PC-9 (cell line): ENCODE results near the gene PTTG1IP. TPM values are rescaled to one million over a fixed set of nuclear protein-coding genes. Genes with fewer than 3 reads are reported as not detected.

Source experiments
- BruUV-seq: library from RNA; stranded (reverse); fragments of 400-500 nt; replicated peaks from 2 replicates; lab custom pipeline; 2021; lab: Mats Ljungman, UMichigan
- CTCF ChIA-PET: fragments of 300-600 bp; sonication (Branson Sonifier 250); formaldehyde crosslinking; loops from one replicate; lab custom pipeline; 2022; ENCODE audit warnings: antibody characterized with exemption; lab: Charles Lee
- POLR2A ChIA-PET: fragments of 300-600 bp; sonication (Branson Sonifier 250); formaldehyde crosslinking; loops from one replicate; lab custom pipeline; 2022; ENCODE audit warnings: antibody characterized with exemption; ENCODE audit not compliant: unreplicated experiment; lab: Charles Lee
- DNase-seq, 2 experiments: peaks; one replicate each; pipeline versions ENCODE4 v3.0.0 to v3.0.0-alpha.2; 2015 to 2022; ENCODE audit warnings: mixed read lengths in 1 of 2
- H2AFZ ChIP-seq: fragments of 200-600 bp; sonication (generic); 2 replicates; pipeline ENCODE4 v1.8.1; 2017; ENCODE audit warnings: antibody characterized with exemption
- H3F3A ChIP-seq: fragments of 200-600 bp; sonication (generic); 2 replicates; pipeline ENCODE4 v1.8.1; 2017; ENCODE audit warnings: antibody characterized with exemption, mild to moderate bottlenecking, low read depth; ENCODE audit not compliant: insufficient read depth
- H3K27ac ChIP-seq: fragments of 200-600 bp; sonication (generic); 2 replicates; pipeline ENCODE4 v1.6.1; 2016; ENCODE audit warnings: mixed run types
- H3K27me3 ChIP-seq: fragments of 200-600 bp; sonication (generic); 2 replicates; pipeline ENCODE4 v1.6.1; 2016; ENCODE audit warnings: low read depth, mixed run types; ENCODE audit not compliant: insufficient read depth
- H3K36me3 ChIP-seq: fragments of 200-600 bp; sonication (generic); 2 replicates; pipeline ENCODE4 v1.6.1; 2016; ENCODE audit warnings: low read depth, mixed run types
- H3K4me1 ChIP-seq: fragments of 200-600 bp; sonication (generic); replicated peaks from 2 replicates; pipeline ENCODE4 v1.6.1; 2016; ENCODE audit warnings: mixed run types; ENCODE audit not compliant: insufficient read depth
- H3K4me2 ChIP-seq: fragments of 200-600 bp; sonication (generic); 2 replicates; pipeline ENCODE4 v1.6.1; 2017; ENCODE audit warnings: mixed run types
- H3K4me3 ChIP-seq: fragments of 200-600 bp; sonication (generic); 2 replicates; pipeline ENCODE4 v1.6.1; 2016; ENCODE audit warnings: mixed run types
- H3K79me2 ChIP-seq: fragments of 200-600 bp; sonication (generic); 2 replicates; pipeline ENCODE4 v1.6.1; 2017; ENCODE audit warnings: low read depth, mixed run types
- H3K9me2 ChIP-seq: fragments of 200-600 bp; sonication (generic); 2 replicates; pipeline ENCODE4 v1.8.1; 2017; ENCODE audit warnings: mild to moderate bottlenecking; ENCODE audit not compliant: insufficient read depth
- H3K9me3 ChIP-seq: fragments of 200-600 bp; sonication (generic); 2 replicates; pipeline ENCODE4 v1.8.1; 2016; ENCODE audit warnings: low read depth; ENCODE audit not compliant: insufficient read depth
- H4K20me1 ChIP-seq: fragments of 200-600 bp; sonication (generic); 2 replicates; pipeline ENCODE4 v1.8.1; 2017; ENCODE audit not compliant: insufficient read depth
- CTCF ChIP-seq: fragments of 200-600 bp; sonication (generic); conservative IDR thresholded peaks from 2 replicates; pipeline ENCODE4 v1.6.1; 2017; ENCODE audit warnings: mixed run types, antibody characterized with exemption, mild to moderate bottlenecking, moderate library complexity
- EZH2 ChIP-seq: fragments of 200-600 bp; sonication (generic); IDR thresholded peaks from 2 replicates; pipeline ENCODE4 v1.8.0; 2017; ENCODE audit warnings: antibody characterized with exemption, low read depth
- intact Hi-C: fragments of 100-400 bp; cut with micrococcal nuclease; formaldehyde crosslinking; loops from one replicate; pipeline ENCODE4 v1.10.0; 2022; ENCODE audit not compliant: unreplicated experiment
- total RNA-seq: library from RNA; stranded (reverse); gene quantifications from 2 replicates; pipeline ENCODE4 v1.2.3, GENCODE V29; 2021

PTTG1IP gene
- total RNA-seq, 1 experiment from 2014 or later: 174 TPM

GRCh38 chr21:44831227-44831860 lies 42.1 kb downstream of the PTTG1IP start:
- Histone ChIP-seq H3K36me3 (no peaks in the 10 kb centered on the region), H3K4me2 (no peak overlapping the region), H4K20me1 (no peaks in the 10 kb centered on the region), H3K9me2 (no peaks in the 10 kb centered on the region), H2AFZ (no peak overlapping the region), H3K27me3 (no peaks in the 10 kb centered on the region), H3K4me1 (no peaks in the 10 kb centered on the region), H3K27ac (no peak overlapping the region), H3K79me2 (no peaks in the 10 kb centered on the region), H3K4me3 (no peak overlapping the region), H3K9me3 (no peaks in the 10 kb centered on the region), H3F3A (no peaks in the 10 kb centered on the region)
- DNase-seq: no peak
- no TSS peak for BruUV-seq
- intact Hi-C loops: no loop called here
- TF ChIP-seq EZH2: no peak
- no peak for TF ChIP-seq CTCF
- POLR2A ChIA-PET: no interaction called here
- CTCF ChIA-PET: no interaction called here

DNA sequence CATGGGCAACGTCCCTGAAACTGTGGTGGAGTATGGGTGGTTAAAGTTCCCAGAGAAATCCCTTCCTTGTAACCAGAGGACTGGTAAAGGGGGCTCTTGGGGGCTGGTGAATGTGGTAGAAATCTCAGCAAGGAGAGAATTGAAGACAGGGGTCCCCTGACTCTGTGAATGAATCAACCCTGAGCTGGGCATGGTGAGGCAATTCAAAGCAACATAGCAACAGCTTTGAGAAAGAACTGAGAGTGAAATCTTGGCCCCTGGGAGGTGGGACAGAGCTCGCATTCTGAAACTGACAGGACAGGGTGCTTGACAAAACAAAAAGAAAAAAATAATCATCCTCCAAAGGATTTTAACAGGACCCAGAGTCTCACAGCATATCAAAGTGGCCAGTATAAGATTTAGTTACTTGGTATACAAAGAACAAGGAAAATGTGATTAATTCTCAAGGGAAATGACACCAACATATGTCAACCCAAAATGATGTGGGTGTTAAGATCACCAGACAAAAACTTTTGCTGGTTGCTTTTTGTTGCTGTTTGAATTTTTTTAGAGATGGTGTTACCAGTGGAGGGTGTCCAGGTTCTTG lies 43.9 kb downstream of the PTTG1IP start:
- intact Hi-C loops: no loop called here
- Histone ChIP-seq H2AFZ (no peak overlapping the region), H3K36me3 (no peaks in the 10 kb centered on the region), H3K4me2 (no peak overlapping the region), H3K79me2 (no peaks in the 10 kb centered on the region), H3F3A (no peaks in the 10 kb centered on the region), H3K4me3 (no peak overlapping the region), H3K27me3 (no peaks in the 10 kb centered on the region), H4K20me1 (no peaks in the 10 kb centered on the region), H3K4me1 (no peaks in the 10 kb centered on the region), H3K27ac (no peak overlapping the region), H3K9me2 (no peaks in the 10 kb centered on the region), H3K9me3 (no peaks in the 10 kb centered on the region)
- no TSS peak for BruUV-seq
- ChIA-PET POLR2A (no interaction called here), CTCF (interaction anchor here (0.7 kb wide), 1 partner anchor 66 kb away, joined by 3 read pairs; no protein-coding TSS in a partner anchor)
- TF ChIP-seq EZH2: no peak
- no peak for TF ChIP-seq CTCF
- DNase-seq: no peak

DNA sequence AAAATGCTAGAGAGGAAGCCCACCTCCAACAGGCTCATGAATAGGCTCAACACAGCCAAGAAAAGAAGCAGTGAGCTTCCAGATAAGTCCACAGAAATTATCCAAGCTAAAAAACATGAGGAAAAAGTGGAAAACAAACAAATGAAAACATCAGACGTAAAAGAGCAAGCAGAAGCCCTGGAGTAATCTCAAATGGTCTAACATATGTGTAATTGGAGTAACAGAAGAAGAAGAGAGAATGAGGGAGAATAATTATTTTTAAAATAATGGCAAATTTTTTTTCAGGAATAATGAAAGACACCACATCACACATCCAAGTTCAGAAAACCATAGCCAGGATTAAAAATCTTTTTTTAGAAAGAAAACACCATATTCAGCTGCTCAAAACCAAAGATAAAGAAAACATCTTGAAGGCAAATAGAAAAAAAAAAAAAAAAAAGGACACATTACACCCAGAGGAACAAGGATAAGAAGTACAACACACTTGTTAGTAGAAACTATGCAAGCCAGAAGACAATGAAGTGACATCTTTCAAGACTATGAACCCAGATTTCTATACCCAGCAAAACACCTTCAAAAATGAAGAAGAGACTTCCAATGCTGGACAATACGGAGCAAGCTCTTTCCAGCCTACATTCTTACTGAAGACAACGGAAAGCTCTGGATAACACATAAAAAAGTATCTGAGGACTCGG lies 45.0 kb downstream of the PTTG1IP start:
- Histone ChIP-seq H3K27me3 (no peaks in the 10 kb centered on the region), H3K36me3 (no peaks in the 10 kb centered on the region), H3K27ac (no peak overlapping the region), H3K4me1 (no peaks in the 10 kb centered on the region), H3F3A (no peaks in the 10 kb centered on the region), H3K9me3 (no peaks in the 10 kb centered on the region), H2AFZ (no peak overlapping the region), H3K4me3 (no peak overlapping the region), H3K4me2 (no peak overlapping the region), H3K79me2 (no peaks in the 10 kb centered on the region), H4K20me1 (no peaks in the 10 kb centered on the region), H3K9me2 (no peaks in the 10 kb centered on the region)
- CTCF ChIA-PET: interaction anchor here (0.7 kb wide), 1 partner anchor 65 kb away, joined by 3 read pairs; no protein-coding TSS in a partner anchor
- intact Hi-C loops: no loop called here
- DNase-seq: no peak
- no TSS peak for BruUV-seq
- POLR2A ChIA-PET: no interaction called here
- TF ChIP-seq CTCF (no peak), EZH2 (no peak)
